NAMALWA (cell line): ENCODE results near the gene MORN1.
"Not testable (repeated sequence)": the region's sequence is repeated elsewhere in the genome, so short reads cannot be mapped to it uniquely, and the experiment has no call there.

ENCODE experiments used
- DNase-seq: peaks from one replicate; pipeline ENCODE4 v3.0.0-alpha.2; 2015; ENCODE audit warnings: low spot score

The MORN1 gene

GRCh38 chr1:2391041-2391930 lies at the start of gene MORN1, which contains the start of gene RER1:
Gene MORN1 (minus strand): TSS chr1:2391554. CDS start chr1:2391533, 21 bp downstream.
Gene RER1 (plus strand): TSS chr1:2391841. CDS start chr1:2395791, 3,950 bp downstream.
- peak; percentile 100 for DNase-seq

DNA sequence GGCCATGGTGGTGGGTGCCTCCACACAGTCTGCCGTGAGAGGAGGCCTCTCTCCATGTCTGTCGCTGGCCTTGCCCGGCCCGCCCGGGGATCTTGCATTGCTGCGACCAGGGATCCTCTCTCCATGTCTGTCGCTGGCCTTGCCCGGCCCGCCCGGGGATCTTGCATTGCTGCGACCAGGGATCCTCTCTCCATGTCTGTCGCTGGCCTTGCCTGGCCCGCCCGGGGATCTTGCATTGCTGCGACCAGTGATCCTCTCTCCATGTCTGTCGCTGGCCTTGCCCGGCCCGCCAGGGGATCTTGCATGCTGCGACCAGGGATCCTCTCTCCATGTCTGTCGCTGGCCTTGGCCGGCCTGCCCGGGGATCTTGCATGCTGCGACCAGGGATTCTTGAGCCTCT lies 49.0 kb upstream of the MORN1 start:
- not testable (repeated sequence) for DNase-seq

DNA sequence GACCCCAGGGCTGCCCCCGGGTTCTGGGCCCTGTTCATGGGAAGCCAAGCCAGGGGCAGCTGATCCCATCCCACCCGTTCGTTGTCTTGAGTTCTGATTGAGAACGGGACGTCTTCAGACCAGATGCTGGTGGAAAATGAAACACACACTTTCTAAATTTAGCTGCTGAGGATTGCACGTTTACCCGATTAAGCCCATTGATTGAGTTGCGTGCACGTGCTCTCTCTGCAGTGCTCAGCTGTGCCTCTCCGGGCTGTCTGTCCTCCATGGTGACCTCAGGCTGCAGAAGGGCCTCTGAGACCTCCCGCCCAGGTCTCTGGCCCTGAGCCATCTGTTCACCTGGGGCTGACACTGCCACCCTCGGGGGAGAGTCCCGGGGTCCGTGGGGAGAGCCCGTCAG lies 48.0 kb upstream of the MORN1 start:
- no peak for DNase-seq

DNA sequence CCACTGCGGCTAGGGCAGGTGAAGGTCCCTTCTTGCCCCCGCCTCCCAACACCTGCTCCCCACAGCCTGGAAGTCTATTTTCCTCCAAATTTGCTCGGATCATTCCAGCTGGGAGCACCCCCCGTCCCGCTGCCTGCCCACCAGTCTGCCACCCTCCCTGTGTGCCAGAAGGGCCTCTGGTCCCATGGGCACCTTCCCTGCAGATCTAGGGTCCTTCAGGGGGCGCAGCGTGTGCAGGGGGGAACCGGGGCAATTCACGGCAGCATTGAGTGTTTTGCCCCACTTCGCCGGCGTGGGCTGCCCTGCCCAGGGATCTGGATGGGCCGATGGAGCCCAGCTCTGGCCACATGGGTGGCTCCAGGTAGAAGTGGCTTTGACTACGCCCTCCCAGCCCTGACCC lies 47.3 kb upstream of the MORN1 start:
- DNase-seq, result no peak

GRCh38 chr1:2438038-2438437 lies 46.7 kb upstream of the MORN1 start:
- DNase-seq, result no peak

- no peak for DNase-seq
Observed at GRCh38 chr1:2437617-2438016, 46.3 kb upstream of the MORN1 start.

DNA sequence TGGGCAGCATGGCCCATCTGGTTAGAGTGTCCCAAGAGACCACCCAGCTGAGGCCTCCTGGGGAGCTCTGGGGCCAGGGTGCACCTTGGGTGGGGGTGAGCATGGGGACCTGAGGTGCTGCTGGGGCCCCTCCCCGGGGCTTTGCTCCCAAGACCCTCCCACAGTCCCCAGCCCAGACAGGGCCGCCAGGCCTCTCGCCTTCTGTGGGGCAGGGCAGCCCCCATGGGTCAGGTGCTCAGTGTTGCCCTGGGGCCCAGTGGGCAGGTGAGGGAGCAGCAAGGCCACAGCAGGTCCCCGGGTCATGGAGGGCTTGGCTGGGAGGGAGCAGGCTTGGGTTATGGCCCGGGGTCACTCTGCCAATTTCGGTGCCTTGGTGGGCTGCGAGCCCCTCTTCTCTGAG lies 45.5 kb upstream of the MORN1 start:
- DNase-seq, result no peak

DNA sequence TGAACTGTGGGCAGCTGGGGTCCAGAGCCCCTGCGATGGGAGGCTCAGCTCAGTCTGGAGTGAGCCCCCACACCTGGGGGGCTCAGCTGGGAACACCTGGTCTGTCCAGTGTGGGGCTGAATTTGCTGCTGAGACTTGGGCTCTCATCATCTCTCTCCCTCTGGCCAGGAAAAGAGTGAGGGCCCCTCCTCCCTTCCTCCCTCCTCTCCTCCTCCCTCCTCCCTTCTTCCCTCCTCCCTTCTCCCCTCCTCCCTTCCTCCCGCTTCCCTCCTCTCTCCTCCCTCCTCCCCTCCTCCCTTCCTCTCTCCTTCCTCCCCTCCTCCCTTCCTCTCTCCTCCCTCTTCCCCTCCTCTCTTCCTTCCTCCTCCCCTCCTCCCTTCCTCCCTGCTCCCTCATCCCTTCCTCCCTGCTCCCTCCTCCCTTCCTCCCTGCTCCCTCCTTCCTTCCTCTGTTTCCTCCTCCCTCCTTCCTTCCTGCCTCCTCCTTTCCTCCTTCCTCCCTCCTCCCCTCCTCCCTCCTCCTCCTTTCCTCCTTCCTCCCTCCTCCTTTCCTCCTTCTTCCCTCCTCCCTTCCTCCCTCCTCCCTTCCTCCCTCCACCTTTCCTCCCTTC lies 44.5 kb upstream of the MORN1 start:
- no peak for DNase-seq

DNA sequence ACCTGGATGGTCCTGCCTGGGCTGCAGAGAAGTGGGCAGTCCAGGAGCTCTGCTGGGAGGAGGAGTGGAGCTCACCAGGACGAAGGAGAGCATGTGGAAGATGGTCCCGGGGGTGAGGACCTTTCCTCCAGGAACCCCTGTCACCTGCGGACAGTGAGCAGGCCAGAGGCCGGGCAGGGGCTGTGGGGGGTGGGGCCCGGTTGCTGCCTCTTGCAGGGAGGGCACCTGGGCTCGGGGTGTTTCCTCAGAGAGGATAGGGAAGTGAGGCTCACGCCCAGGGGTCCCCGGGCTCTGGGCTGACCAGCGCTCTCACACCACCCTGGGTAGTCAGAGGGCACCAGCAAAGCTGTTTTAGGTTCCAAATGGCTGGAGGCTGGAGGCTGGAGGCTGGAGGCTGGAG lies 43.7 kb upstream of the MORN1 start:
- no peak for DNase-seq

DNA sequence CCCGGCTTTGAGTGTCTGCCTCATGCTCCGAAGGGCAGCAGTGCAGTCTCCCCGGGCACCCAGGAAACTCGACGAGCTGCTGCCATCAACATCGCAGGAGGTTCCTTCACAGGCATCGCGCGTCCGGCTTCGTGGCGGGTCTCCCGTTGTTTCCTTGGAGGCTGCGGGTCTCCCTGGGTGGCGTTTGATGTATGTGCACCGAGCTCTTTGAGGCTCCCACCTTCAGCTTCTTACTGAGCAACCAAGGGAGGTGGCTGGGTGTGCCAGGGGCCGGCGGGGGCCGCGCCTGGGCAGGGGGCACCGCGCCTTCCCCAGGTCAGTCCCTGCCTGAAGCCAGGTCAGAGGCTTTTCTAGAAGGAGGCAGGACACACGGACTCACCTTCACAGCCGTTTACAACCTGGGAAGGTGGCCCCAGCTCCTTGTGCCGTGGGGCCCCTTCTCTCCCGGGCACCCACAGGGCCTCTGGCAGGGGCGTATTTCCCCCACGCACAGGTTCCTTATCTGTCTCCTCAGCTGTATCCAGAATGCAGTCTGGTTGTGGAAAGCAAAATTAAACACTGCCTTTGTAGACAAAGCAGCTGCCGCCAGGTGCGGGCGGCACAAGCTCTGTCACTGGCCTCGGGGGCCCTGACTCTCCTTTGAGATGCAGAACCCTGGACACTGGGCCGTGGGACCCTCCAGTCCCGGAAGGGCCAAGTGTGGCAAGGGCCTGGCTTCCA lies 42.7 kb upstream of the MORN1 start:
- DNase-seq, result no peak

GRCh38 chr1:2433196-2433595 lies 41.8 kb upstream of the MORN1 start:
- no peak for DNase-seq

DNA sequence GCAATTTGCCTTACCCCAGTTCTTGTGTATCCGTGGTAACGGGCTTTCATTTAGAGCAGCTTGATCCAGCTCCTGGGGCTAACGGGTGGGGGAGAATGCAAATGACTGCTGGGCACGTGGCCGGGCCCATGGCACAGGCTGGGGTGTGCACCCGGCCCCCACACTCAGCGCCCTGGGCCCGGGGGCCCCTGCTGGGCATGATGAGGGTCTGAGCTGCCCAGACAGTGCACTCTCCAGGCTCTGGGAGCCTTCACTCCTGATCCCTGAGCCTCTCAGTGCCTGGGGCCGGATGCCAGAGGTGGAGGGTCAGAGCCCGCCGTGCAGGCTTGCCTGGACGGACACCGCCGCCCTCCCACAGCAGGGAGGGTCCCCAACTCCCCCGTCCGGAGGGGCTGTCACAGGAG lies 41.1 kb upstream of the MORN1 start:
- no peak for DNase-seq

DNA sequence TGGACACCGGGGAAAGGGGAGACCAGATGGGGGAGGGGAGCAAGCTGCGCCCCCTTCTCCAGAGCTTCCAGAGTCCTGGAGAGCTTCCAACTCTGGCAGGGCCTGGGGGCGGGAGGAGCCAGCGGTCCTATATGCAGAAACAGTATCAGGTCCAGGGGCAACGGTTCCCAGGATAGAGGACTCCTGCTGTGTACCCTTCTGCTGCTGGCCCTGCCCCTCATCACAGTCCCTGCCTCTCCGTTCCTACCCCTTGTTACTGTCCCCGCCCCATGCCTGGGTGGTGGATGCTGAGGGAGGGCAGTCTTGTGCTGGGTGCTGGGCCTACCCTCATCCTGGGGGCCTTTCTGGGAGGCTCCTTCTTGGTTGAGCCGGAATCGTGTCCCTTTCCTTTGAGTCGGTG lies 40.2 kb upstream of the MORN1 start:
- DNase-seq, result no peak

DNA sequence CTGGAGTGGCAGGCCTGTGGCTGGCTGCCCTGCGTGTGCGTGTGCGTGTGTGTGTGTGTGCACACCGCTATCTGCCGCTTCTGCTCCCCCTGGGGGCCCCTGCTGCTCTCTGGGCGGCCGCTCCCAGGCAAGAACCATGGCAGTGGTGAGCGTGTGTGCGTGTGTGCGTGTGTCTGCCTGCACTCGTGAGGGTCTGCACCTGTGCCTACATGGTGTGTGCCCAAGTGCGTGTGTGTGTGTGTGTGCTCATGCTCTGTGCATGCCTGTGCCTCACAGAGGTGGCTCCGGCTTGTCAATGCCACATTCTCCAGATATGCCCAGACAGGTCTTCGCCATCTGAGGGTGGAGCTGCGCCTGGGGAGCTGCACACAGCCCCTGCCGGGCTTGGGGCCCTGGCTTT lies 39.7 kb upstream of the MORN1 start:
- no peak for DNase-seq

- DNase-seq, result no peak
Observed at GRCh38 chr1:2430592-2430973, 39.2 kb upstream of the MORN1 start.

DNA sequence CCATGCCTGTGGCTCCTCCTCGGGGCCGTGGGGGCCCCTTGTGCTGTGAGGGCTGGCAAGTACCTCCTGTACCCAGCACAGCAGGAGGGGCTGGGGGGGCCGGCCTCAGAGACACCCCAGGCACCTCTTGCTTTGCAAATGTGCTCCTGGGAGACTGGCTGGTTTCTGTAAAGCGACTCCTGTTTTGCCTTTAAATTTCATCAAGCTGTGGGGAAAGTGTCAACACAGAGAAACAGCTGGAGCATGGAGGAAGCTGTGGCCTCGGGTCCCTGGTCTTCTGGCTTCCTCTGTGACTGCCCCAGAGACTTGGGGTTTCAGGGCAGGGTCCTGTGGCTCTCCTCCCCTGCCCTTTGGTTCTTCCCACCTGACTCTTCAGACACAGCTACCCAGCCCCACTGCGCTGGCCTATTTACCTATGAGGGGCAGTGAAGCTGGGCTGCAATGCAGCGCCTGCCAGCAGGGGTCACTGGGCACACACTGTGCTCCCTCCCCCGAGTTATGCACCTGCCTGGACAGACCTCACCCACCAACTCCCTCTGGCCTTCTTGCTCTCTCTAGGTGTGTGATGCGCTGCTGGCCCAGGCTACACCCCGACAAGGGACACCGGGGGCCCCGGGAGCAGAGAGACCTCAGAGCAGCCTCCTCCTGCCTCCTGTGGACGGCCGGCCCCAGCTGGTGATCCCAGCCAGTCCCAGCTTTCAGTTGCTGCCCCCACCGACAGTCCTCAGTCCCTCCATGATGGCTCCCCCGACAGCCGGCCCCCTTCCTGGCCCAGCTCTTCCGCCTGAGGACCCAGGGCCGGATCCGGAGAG lies 38.6 kb upstream of the MORN1 start:
- DNase-seq, result peak; percentile 63

DNA sequence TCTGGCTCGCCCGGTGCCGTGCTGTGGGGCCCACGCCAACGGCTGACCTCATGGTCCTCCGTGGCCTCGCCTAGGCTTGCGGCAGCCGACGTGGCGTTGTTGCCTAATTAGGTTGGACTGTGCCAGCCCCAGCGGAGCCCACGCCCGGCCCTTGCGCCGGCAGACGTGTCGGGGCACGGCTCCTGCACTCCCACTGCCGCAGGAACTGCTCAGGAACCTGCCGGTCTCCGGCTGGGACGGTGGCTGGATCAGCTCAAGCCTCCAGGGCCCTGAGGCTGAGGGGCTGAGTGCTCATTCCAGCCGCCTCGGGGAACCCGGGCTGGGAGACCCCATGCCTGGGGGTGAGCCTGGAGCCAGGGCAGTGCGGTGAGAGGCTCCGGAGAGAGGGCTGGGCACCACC lies 37.1 kb upstream of the MORN1 start:
- DNase-seq, result no peak

GRCh38 chr1:2427976-2428375 lies 36.6 kb upstream of the MORN1 start:
- DNase-seq, result no peak

GRCh38 chr1:2427051-2427450 lies 35.7 kb upstream of the MORN1 start:
- no peak for DNase-seq

DNA sequence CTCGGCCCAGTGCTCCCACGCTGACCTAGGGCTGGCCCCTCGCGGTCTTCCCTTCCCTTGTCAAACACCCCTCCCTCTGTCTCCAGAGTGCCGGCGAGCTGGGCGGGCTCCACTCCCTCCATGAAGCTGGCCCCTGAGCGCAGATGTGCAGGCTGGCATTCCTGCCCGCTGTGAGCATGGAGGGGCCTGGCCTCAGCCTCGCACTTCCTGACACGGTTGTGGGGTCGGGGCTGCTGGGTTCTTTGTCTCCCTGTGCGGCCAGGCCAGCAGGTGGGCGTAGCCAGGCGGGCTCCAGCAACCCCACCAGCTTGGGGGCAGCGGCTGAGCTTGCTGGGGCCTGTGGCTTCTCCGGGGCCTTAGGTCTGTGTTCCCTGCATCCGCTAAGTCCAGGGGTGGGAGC lies 35.2 kb upstream of the MORN1 start:
- no peak for DNase-seq

DNA sequence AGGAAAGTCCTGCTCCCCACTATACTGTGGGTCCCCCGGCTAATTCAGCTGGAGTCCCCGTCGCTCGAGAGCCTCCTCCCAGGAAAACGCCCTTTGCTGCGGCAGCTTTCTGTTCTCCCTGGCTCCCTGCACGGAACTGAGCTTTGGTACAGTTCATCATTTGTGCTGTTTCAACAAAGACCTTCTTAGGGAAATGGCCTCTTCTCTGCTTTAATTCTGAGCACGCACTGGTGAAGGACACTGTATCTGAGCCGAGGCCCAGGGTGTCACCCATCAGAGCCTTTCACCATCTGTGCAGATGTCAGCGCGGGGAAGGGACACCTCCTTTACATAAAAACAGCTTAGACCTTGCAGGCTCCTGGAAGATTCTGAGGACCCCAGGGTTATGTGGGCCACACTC lies 34.5 kb upstream of the MORN1 start:
- no peak for DNase-seq

- no peak for DNase-seq
Observed at GRCh38 chr1:2422523-2422922, 31.2 kb upstream of the MORN1 start.
